Measurements from ENCODE around the gene LSG1. TPM values are rescaled to one million over a fixed set of nuclear protein-coding genes. Genes with fewer than 3 reads are reported as not detected.

LSG1 gene
- total and polyA plus RNA-seq, 9 of the 15 experiments (the other 6 are each of a cell fraction or from before 2014, with no cell fraction given), result 14.9 to 73.7 (median 46.7) TPM

GRCh38 chr3:194673761-194674160 is 1.8 kb upstream of the LSG1 start:
- FAIRE-seq (no peak), ATAC-seq (no peak), DNase-seq (ENCODE audit: extremely low read depth in 1 of 4, low spot score in 3 of 4) (no peak)
- Histone ChIP-seq H2AFZ (ENCODE audit: low read depth, low read length) (no peak overlapping the region), H3K9me1 (ENCODE audit: control insufficient read depth, insufficient read depth, low read length) (no peaks in the 10 kb centered on the region), H3K9me3 (replicated peaks; ENCODE audit: control insufficient read depth, insufficient read depth, low read depth, low read length) (no peaks in the 10 kb centered on the region), H3K27ac (ENCODE audit: extremely low read depth, low read depth, low read length) (no peak overlapping the region), H3K4me2 (ENCODE audit: insufficient read depth, low read length) (no peak overlapping the region), H3K4me3 (no peak overlapping the region), H3K79me2 (ENCODE audit: control insufficient read depth, insufficient read depth, low read length) (peaks cover 27% of the 10 kb centered on the region), H3K9ac (ENCODE audit: insufficient read depth in 1 of 2, low read depth in 2 of 2, low read length in 2 of 2) (no peak overlapping the region), H3K27me3 (ENCODE audit: control insufficient read depth in 2 of 2, insufficient read depth in 2 of 2, low read length in 2 of 2) (no peaks in the 10 kb centered on the region), H3K4me1 (replicated peaks in 1 of 2; ENCODE audit: control insufficient read depth in 2 of 2, insufficient read depth in 2 of 2, low read length in 2 of 2) (peaks cover 8 to 10% of the 10 kb centered on the region in 2 experiments; a peak in 3 of 5 replicates), H4K20me1 (replicated peaks; ENCODE audit: control insufficient read depth, insufficient read depth, low read length) (no peaks in the 10 kb centered on the region), H3K36me3 (ENCODE audit: control insufficient read depth, insufficient read depth, low read length) (peaks cover 18% of the 10 kb centered on the region)
- WGBS (ENCODE audit: insufficient coverage, low coverage, missing lambda C conversion rate), result 55% methylated on average over 3 of the region's 3 CpGs
- intact Hi-C loops (cut with micrococcal nuclease) (loop anchor here (5.0 kb wide), 1 partner anchor 341 kb away; no protein-coding TSS in a partner anchor), in situ Hi-C loops (cut with MboI) (no loop called here)
- BruUV-seq (replicated peaks), result no TSS peak
- TF ChIP-seq ZNF668 (CRISPR knock-in tag; IDR thresholded peaks at IDR 0.05) (no peak), POLR2AphosphoS2 (IDR thresholded peaks at IDR 0.05; ENCODE audit: low read length) (no peak), SETDB1 (IDR thresholded peaks at IDR 0.05; ENCODE audit: low read length) (no peak), UBTF (IDR thresholded peaks at IDR 0.05; ENCODE audit: borderline replicate concordance in 1 of 2, low read depth in 2 of 2, low read length in 2 of 2) (no peak), ZNF23 (CRISPR knock-in tag; IDR thresholded peaks at IDR 0.05) (no peak), POLR3G (IDR thresholded peaks at IDR 0.05; ENCODE audit: extremely low read depth, insufficient read length, insufficient replicate concordance) (no peak), POLR2B (IDR thresholded peaks at IDR 0.05; ENCODE audit: low read depth, partially characterized antibody) (no peak), GATA2 (CRISPR knock-in tag; IDR thresholded peaks at IDR 0.05) (no peak), PHF21A (IDR thresholded peaks at IDR 0.05; ENCODE audit: borderline replicate concordance, low read depth) (no peak), ZNF217 (CRISPR knock-in tag; IDR thresholded peaks at IDR 0.05) (no peak), SIN3B (IDR thresholded peaks at IDR 0.05; ENCODE audit: low read depth) (no peak), ZNF644 (tag; IDR thresholded peaks at IDR 0.05; ENCODE audit: low read depth) (no peak), ZNF274 (IDR thresholded peaks at IDR 0.05; ENCODE audit: borderline replicate concordance, low read depth, low read length) (no peak)
- ChIA-PET CTCF (ENCODE audit: low intra/inter-chr PET ratio) (no interaction called here), POLR2A (interaction anchor here (3.3 kb wide), 1 partner anchor 9 kb away, joined by 15 read pairs; no protein-coding TSS in a partner anchor)

Data from K562 (cell line).